K562 (cell line): ENCODE data around the gene SLC37A2. TPM values are rescaled to one million over a fixed set of nuclear protein-coding genes. Genes with fewer than 3 reads are reported as not detected.

ENCODE experiments used
- DACH1 ChIP-seq: fragments of 450-650 bp; IDR thresholded peaks from 2 replicates; pipeline ENCODE4 v1.6.1; 2018; ENCODE audit not compliant: partially characterized antibody
- GATA2 ChIP-seq: sonication (generic); formaldehyde crosslinking; IDR thresholded peaks from 2 replicates; pipeline ENCODE4 v1.4.0; 2020; ENCODE audit warnings: mild to moderate bottlenecking, missing genetic modification reagents
- HINFP ChIP-seq: fragments of 450-650 bp; conservative IDR thresholded peaks from 2 replicates; pipeline ENCODE4 v1.6.1; 2016; ENCODE audit warnings: missing genetic modification characterization, low read depth, mild to moderate bottlenecking, control low read depth, missing compliant biosample characterization
- HNRNPUL1 ChIP-seq: fragments of 200-400 bp; formaldehyde crosslinking; IDR thresholded peaks from 2 replicates; pipeline ENCODE4 v1.6.1; 2017; ENCODE audit warnings: low read length
- MTA3 ChIP-seq: fragments of 450-650 bp; formaldehyde crosslinking; IDR thresholded peaks from 2 replicates; pipeline ENCODE4 v1.6.1; 2017; ENCODE audit warnings: mild to moderate bottlenecking, borderline replicate concordance
- NR0B1 ChIP-seq: fragments of 450-650 bp; IDR thresholded peaks from one replicate; pipeline ENCODE4 v1.6.1; 2018; ENCODE audit warnings: mild to moderate bottlenecking, moderate library complexity; ENCODE audit not compliant: partially characterized antibody
- PCBP2 ChIP-seq: fragments of 200-400 bp; formaldehyde crosslinking; IDR thresholded peaks from 2 replicates; pipeline ENCODE4 v1.6.1; 2018; ENCODE audit warnings: low read length, low read depth, mild to moderate bottlenecking, moderate library complexity; ENCODE audit not compliant: poor library complexity, severe bottlenecking
- POLR3G ChIP-seq: IDR thresholded peaks from 2 replicates; pipeline ENCODE4 v1.6.1; 2011; ENCODE audit not compliant: insufficient read length, insufficient replicate concordance; ENCODE audit errors: extremely low read depth
- SIN3B ChIP-seq: fragments of 450-650 bp; IDR thresholded peaks from 2 replicates; pipeline ENCODE4 v1.6.1; 2017; ENCODE audit warnings: low read depth, mild to moderate bottlenecking, moderate library complexity
- SNAPC5 ChIP-seq: fragments of 250-450 bp; sonication (Bioruptor Pico); IDR thresholded peaks from 2 replicates; pipeline ENCODE4 v1.8.0; 2021; ENCODE audit warnings: moderate library complexity, mild to moderate bottlenecking, inconsistent platforms
- TCF7L2 ChIP-seq: fragments of 150-350 bp; IDR thresholded peaks from 2 replicates; pipeline ENCODE4 v1.6.1; 2016; ENCODE audit warnings: low read depth, mild to moderate bottlenecking, low read length, moderate library complexity
- ZBED1 ChIP-seq: IDR thresholded peaks from 2 replicates; pipeline ENCODE4 v1.6.1; 2014
- ZNF134 ChIP-seq: fragments of 250-450 bp; sonication (Bioruptor Pico); conservative IDR thresholded peaks from 2 replicates; pipeline ENCODE4 v1.4.0; 2020
- ZNF277 ChIP-seq: fragments of 250-450 bp; sonication (Bioruptor Pico); IDR thresholded peaks from 2 replicates; pipeline ENCODE4 v1.8.0; 2022; ENCODE audit warnings: inconsistent platforms, mild to moderate bottlenecking, moderate library complexity, borderline replicate concordance
- ZNF518B ChIP-seq: fragments of 250-450 bp; sonication (Bioruptor Pico); IDR thresholded peaks from 2 replicates; pipeline ENCODE4 v1.5.0; 2021; ENCODE audit warnings: mild to moderate bottlenecking, moderate library complexity
- ZNF609 ChIP-seq: sonication (generic); formaldehyde crosslinking; IDR thresholded peaks from 2 replicates; pipeline ENCODE4 v1.8.1; 2023; ENCODE audit warnings: missing genetic modification reagents, mild to moderate bottlenecking, borderline replicate concordance
- polyA plus RNA-seq, 8 experiments: library from polyadenylated mRNA; depleted of rRNA in 4 of 8; stranded (reverse) in 5 of 8; unstranded in 3 of 8; fragments of >200 nt; fragmentation: Nextera tagmentation in 2 of 8; fragmentation: Illumina TruSeq in 1 of 8; extraction: Ambion mirVana in 2 of 8; extraction: Trizol in 1 of 8; gene quantifications; 2 replicates each; pipeline versions ENCODE4 v1.2.1 to v1.2.3, GENCODE V29; 2011 to 2014; ENCODE audit warnings: inconsistent platforms in 1 of 8, missing spikeins in 1 of 8
- total RNA-seq, 7 experiments: library from RNA; depleted of rRNA in 6 of 7; stranded (reverse); fragments of >200 nt in 6 of 7; fragmentation: Illumina TruSeq in 2 of 7; extraction: Trizol in 2 of 7; gene quantifications; 2 replicates each; pipeline versions ENCODE4 v1.2.1 to v1.2.3, GENCODE V29; 2011 to 2021; ENCODE audit warnings: low replicate concordance in 1 of 7

The SLC37A2 gene
- total and polyA plus RNA-seq, 9 of the 15 experiments (the other 6 are each of a cell fraction or from before 2014, with no cell fraction given), result 0.01 to 1.2 (median 0.52) TPM

- no peak for TF ChIP-seq SIN3B
- TF ChIP-seq HINFP, result peak; percentile 55; the same call in 1 of the 2 replicates
- TF ChIP-seq GATA2 (CRISPR knock-in tag), result no peak
- TF ChIP-seq TCF7L2, result no peak
- no peak for TF ChIP-seq POLR3G
- TF ChIP-seq SNAPC5 (CRISPR knock-in tag), result no peak
- no peak for TF ChIP-seq ZNF277 (CRISPR knock-in tag)
- 0 out of 2 replicates have a peak, but pooled peaks have one; percentile 1 for TF ChIP-seq MTA3
- TF ChIP-seq PCBP2, result no peak
- TF ChIP-seq ZNF609, result no peak
- no peak for TF ChIP-seq HNRNPUL1
- TF ChIP-seq ZBED1, result no peak
- no peak for TF ChIP-seq ZNF518B (CRISPR knock-in tag)
- no peak for TF ChIP-seq NR0B1
- no peak for TF ChIP-seq DACH1
- TF ChIP-seq ZNF134 (CRISPR knock-in tag), result no peak
Observed at GRCh38 chr11:125075242-125075625, 12.1 kb downstream of the SLC37A2 start (continued).
